Measurements from ENCODE around the gene EFCAB8.

Gene EFCAB8

GRCh38 chr20:32991383-32991782 lies 132.7 kb downstream of the EFCAB8 start:
- H3K27ac ChIP-seq = no peak overlapping the region
- TF ChIP-seq CTCF (conservative IDR thresholded peaks at IDR 0.05; ENCODE audit: low read depth) = no peak
- no peak for DNase-seq (ENCODE audit: low spot score)
- ChIA-PET CTCF (no interaction called here), POLR2A (ENCODE audit: low non-redundant PET) (no interaction called here)

GRCh38 chr20:32991792-32992641 lies 133.3 kb downstream of the EFCAB8 start:
- ChIA-PET POLR2A (ENCODE audit: low non-redundant PET) (no interaction called here), CTCF (interaction anchor here (0.6 kb wide), 2 partner anchors 30 to 45 kb away, joined by 3 read pairs; no protein-coding TSS in a partner anchor)
- no peak overlapping the region for H3K27ac ChIP-seq
- TF ChIP-seq CTCF (conservative IDR thresholded peaks at IDR 0.05; ENCODE audit: low read depth) = no peak
- no peak for DNase-seq (ENCODE audit: low spot score)

GRCh38 chr20:32993496-32994050 lies 134.8 kb downstream of the EFCAB8 start:
- POLR2A ChIA-PET (ENCODE audit: low non-redundant PET) = no interaction called here
- TF ChIP-seq CTCF (conservative IDR thresholded peaks at IDR 0.05; ENCODE audit: low read depth) = no peak
- CTCF ChIA-PET = interaction anchor here (0.6 to 1.0 kb wide), 4 partner anchors 9 to 106 kb away, joined by 3 to 4 read pairs (median 3); no protein-coding TSS in a partner anchor
- no peak overlapping the region for H3K27ac ChIP-seq
- DNase-seq (ENCODE audit: low spot score) = no peak

- POLR2A ChIA-PET (ENCODE audit: low non-redundant PET) = interaction anchor here (0.7 kb wide), 1 partner anchor 13 kb away, joined by 3 read pairs; no protein-coding TSS in a partner anchor
- CTCF ChIA-PET = interaction anchor here (0.6 to 0.9 kb wide), 4 partner anchors 10 to 665 kb away, joined by 3 to 5 read pairs (median 3); no protein-coding TSS in a partner anchor
- TF ChIP-seq CTCF (conservative IDR thresholded peaks at IDR 0.05; ENCODE audit: low read depth) = no peak
- no peak for DNase-seq (ENCODE audit: low spot score)
- no peak overlapping the region for H3K27ac ChIP-seq
Observed at GRCh38 chr20:32995802-32996201, 137.1 kb downstream of the EFCAB8 start.

GRCh38 chr20:32997431-32997830 lies 138.7 kb downstream of the EFCAB8 start:
- ChIA-PET CTCF (interaction anchor here (0.6 kb wide), 1 partner anchor 323 kb away, joined by 3 read pairs; no protein-coding TSS in a partner anchor), POLR2A (ENCODE audit: low non-redundant PET) (no interaction called here)
- no peak for DNase-seq (ENCODE audit: low spot score)
- no peak for TF ChIP-seq CTCF (conservative IDR thresholded peaks at IDR 0.05; ENCODE audit: low read depth)
- H3K27ac ChIP-seq = no peak overlapping the region

- POLR2A ChIA-PET (ENCODE audit: low non-redundant PET) = no interaction called here
- DNase-seq (ENCODE audit: low spot score) = no peak
- TF ChIP-seq CTCF (conservative IDR thresholded peaks at IDR 0.05; ENCODE audit: low read depth) = no peak
- CTCF ChIA-PET = interaction anchor here (0.7 kb wide), 1 partner anchor 389 kb away, joined by 3 read pairs; no protein-coding TSS in a partner anchor
- no peak overlapping the region for H3K27ac ChIP-seq
Observed at GRCh38 chr20:32999603-33000250, 141.0 kb downstream of the EFCAB8 start.
